Peyer's patch (tissue), 4 donors: Measurements from ENCODE around the gene SLC26A1. TPM values are rescaled to one million over a fixed set of nuclear protein-coding genes. Genes with fewer than 3 reads are reported as not detected.
A peak's percentile ranks its signal among the peaks of the same experiment; 100 is the strongest.

Source experiments
- DNase-seq, 3 donors: peaks; one replicate each; pipeline ENCODE4 v3.0.0-alpha.2; 2017 to 2019
- H3K27ac ChIP-seq, 4 donors: fragments of 200-600 bp; sonication (generic); one replicate each; pipeline ENCODE4 v1.5.1; 2016 to 2019
- H3K27me3 ChIP-seq, 2 donors: fragments of 200-600 bp; sonication (generic); one replicate each; pipeline ENCODE4 v1.5.1; 2019
- H3K36me3 ChIP-seq, 3 donors: fragments of 200-600 bp; sonication (generic); one replicate each; pipeline ENCODE4 v1.5.1; 2016 to 2019
- H3K4me1 ChIP-seq, 4 donors: fragments of 200-600 bp; sonication (generic); one replicate each; pipeline ENCODE4 v1.5.1; 2016 to 2019
- H3K4me3 ChIP-seq, 4 donors: fragments of 200-600 bp; sonication (generic); 1 replicate in 3 of 4; 2 replicates in 1 of 4; pipeline ENCODE4 v1.5.1; 2016 to 2019; ENCODE audit warnings: mild to moderate bottlenecking in 1 of 4
- H3K9me3 ChIP-seq, 4 donors: fragments of 200-600 bp; sonication (generic); one replicate each; pipeline ENCODE4 v1.5.1; 2016 to 2019; ENCODE audit warnings: mild to moderate bottlenecking in 1 of 4
- POLR2A ChIP-seq, 2 donors: fragments of 450-650 bp; IDR thresholded peaks; one replicate each; pipeline ENCODE4 v1.5.1; 2017; ENCODE audit warnings: antibody characterized with exemption in 2 of 2, mild to moderate bottlenecking in 2 of 2, moderate library complexity in 2 of 2
- total RNA-seq, 4 donors: library from RNA; depleted of rRNA; stranded (reverse); fragments of >200 nt; gene quantifications; one replicate each; pipeline ENCODE4 v1.1.0, GENCODE V29; 2016
- TF ChIP-seq, protein P1 (sequence below), 6 experiments: fragments of 450-650 bp in 4 of 6; fragments of 200-600 bp in 2 of 6; sonication (generic) in 1 of 6; IDR thresholded peaks; one replicate each; pipeline ENCODE4 v1.5.1; 2017 to 2019; ENCODE audit warnings: antibody characterized with exemption in 6 of 6, mild to moderate bottlenecking in 3 of 6, moderate library complexity in 1 of 6

The SLC26A1 gene
- total RNA-seq, 4 donors from 2014 or later, result 0.83 to 35.7 (median 24.3) TPM

DNA sequence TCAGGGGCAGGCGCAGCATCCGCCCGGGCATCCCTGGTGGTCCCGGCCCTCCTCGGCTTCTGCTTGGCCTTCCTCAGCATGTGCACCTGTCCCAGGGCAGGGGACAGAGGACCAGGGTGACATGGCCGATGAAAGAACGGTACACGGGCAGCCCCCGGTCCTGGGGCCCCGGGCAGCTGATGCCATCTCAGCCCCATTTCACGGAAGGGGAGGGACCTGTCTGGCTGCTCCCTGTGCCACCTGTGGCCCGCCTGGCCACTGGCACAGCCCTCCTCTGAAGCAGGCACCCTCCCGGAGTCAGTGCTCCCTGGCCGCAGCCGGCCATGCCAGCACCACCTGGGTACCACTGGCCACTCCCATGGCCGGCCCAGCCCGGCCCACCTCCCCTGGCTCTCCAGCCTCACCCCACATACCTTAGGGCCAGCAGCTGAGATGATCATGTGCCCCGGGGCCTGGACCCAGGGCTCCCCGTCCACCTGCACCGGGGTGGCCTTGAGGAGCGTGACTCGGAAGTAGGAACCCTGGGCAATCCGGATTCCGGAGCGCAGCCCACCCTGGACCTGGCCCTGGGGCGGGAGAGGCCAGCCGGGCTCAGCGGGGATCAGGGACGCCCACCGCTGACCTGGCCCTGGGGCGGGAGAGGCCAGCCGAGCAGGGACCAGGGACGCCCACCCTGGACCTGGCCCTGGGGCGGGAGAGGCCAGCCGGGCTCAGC lies 32.4 kb downstream of the SLC26A1 start:
- H3K9me3 ChIP-seq, result no peaks in the 10 kb centered on the region
- TF ChIP-seq POLR2A (IDR thresholded peaks at IDR 0.05), result no peak
- TF ChIP-seq, protein P1, sequence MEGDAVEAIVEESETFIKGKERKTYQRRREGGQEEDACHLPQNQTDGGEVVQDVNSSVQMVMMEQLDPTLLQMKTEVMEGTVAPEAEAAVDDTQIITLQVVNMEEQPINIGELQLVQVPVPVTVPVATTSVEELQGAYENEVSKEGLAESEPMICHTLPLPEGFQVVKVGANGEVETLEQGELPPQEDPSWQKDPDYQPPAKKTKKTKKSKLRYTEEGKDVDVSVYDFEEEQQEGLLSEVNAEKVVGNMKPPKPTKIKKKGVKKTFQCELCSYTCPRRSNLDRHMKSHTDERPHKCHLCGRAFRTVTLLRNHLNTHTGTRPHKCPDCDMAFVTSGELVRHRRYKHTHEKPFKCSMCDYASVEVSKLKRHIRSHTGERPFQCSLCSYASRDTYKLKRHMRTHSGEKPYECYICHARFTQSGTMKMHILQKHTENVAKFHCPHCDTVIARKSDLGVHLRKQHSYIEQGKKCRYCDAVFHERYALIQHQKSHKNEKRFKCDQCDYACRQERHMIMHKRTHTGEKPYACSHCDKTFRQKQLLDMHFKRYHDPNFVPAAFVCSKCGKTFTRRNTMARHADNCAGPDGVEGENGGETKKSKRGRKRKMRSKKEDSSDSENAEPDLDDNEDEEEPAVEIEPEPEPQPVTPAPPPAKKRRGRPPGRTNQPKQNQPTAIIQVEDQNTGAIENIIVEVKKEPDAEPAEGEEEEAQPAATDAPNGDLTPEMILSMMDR (IDR thresholded peaks at IDR 0.05), result no peak
- peak in 1 of 3 donors; percentile 40 for DNase-seq
- no peaks in the 10 kb centered on the region for H3K27me3 ChIP-seq
- H3K36me3 ChIP-seq, result peaks cover 0 to 70% (median 0%) of the 10 kb centered on the region in 3 donors
- peaks cover 0 to 12% (median 0%) of the 10 kb centered on the region in 4 donors for H3K4me1 ChIP-seq
- peak overlapping the region in 1 of 4 donors; percentile 87 for H3K27ac ChIP-seq
- H3K4me3 ChIP-seq, result no peak overlapping the region

GRCh38 chr4:960140-960635 lies 33.0 kb downstream of the SLC26A1 start:
- peaks cover 0 to 12% (median 0%) of the 10 kb centered on the region in 4 donors for H3K4me1 ChIP-seq
- H3K36me3 ChIP-seq, result peaks cover 0 to 69% (median 0%) of the 10 kb centered on the region in 3 donors
- no peak overlapping the region for H3K27ac ChIP-seq
- H3K4me3 ChIP-seq, result no peak overlapping the region
- no peak for DNase-seq
- TF ChIP-seq, protein P1 (IDR thresholded peaks at IDR 0.05), result no peak
- no peak for TF ChIP-seq POLR2A (IDR thresholded peaks at IDR 0.05)
- H3K27me3 ChIP-seq, result no peaks in the 10 kb centered on the region
- no peaks in the 10 kb centered on the region for H3K9me3 ChIP-seq

DNA sequence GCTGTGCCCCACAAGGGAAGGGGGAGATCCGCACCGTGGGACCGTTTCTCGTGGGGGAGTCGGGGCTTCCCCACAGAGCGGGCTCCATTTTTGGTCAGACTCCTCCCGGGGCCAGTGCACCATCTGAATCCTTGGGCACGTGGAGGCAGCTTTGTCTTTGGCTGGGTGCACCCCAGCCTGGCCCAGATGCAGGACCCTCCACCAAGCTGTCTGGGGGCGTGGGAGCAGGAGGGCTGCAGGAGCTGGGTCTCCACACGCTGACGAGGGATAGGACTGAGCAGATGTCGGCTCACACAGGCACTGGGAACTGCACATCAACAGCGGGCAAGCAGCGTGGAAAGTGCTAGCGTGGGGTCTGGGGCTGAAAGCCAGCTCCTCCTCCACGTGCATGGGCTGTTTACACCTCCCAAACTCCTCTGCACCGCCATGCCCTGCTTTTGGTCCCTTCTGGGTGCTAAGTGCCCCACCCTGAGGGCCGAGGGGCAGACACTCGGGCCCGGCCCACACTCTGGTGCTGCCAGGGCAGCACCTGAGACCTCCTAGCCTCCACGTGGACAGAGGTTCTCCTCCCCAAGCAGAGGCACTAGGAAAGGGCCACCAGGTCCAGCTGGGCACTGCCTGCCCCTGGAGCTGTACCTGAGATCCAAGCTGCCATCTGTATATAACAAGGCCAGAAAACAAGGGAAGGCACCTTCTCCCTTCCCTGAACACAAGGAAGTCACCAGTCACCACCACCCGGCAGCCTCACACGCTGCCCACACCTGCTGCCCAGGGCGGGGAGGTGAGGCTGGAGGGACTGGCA lies 33.7 kb downstream of the SLC26A1 start:
- DNase-seq, result peak in 1 of 3 donors; percentile 47
- H3K4me1 ChIP-seq, result peaks cover 0 to 12% (median 0%) of the 10 kb centered on the region in 4 donors
- no peaks in the 10 kb centered on the region for H3K27me3 ChIP-seq
- H3K27ac ChIP-seq, result no peak overlapping the region
- no peaks in the 10 kb centered on the region for H3K9me3 ChIP-seq
- peaks cover 0 to 65% (median 0%) of the 10 kb centered on the region in 3 donors for H3K36me3 ChIP-seq
- no peak for TF ChIP-seq POLR2A (IDR thresholded peaks at IDR 0.05)
- TF ChIP-seq, protein P1 (IDR thresholded peaks at IDR 0.05), result no peak
- no peak overlapping the region for H3K4me3 ChIP-seq

GRCh38 chr4:958696-959337 lies 34.4 kb downstream of the SLC26A1 start:
- peak in 1 of 3 donors; percentile 43 for DNase-seq
- TF ChIP-seq POLR2A (IDR thresholded peaks at IDR 0.05), result no peak
- TF ChIP-seq, protein P1 (IDR thresholded peaks at IDR 0.05), result no peak
- peaks cover 0 to 9% (median 0%) of the 10 kb centered on the region in 4 donors for H3K4me1 ChIP-seq
- no peaks in the 10 kb centered on the region for H3K9me3 ChIP-seq
- no peaks in the 10 kb centered on the region for H3K27me3 ChIP-seq
- no peak overlapping the region for H3K4me3 ChIP-seq
- H3K27ac ChIP-seq, result no peak overlapping the region
- peaks cover 0 to 63% (median 0%) of the 10 kb centered on the region in 3 donors for H3K36me3 ChIP-seq

DNA sequence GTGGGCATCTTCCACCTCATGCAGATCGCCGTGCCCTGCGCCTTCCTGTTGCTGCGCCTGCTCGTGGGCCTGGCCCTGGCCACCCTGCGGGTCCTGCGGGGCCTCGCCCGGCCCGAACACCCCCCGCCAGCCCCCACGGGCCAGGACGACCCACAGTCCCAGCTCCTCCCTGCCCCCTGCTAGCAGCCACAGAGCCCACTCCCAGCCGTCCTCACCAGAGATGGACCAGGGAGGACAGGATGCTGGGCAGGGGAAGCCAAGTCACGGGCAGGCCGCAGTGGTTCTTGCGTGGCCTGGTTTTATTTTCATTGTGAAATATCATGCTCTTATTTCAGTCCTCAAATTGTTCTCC lies 34.9 kb downstream of the SLC26A1 start:
- H3K9me3 ChIP-seq, result no peaks in the 10 kb centered on the region
- TF ChIP-seq, protein P1 (IDR thresholded peaks at IDR 0.05), result no peak
- TF ChIP-seq POLR2A (IDR thresholded peaks at IDR 0.05), result no peak
- H3K27ac ChIP-seq, result no peak overlapping the region
- no peaks in the 10 kb centered on the region for H3K27me3 ChIP-seq
- H3K4me1 ChIP-seq, result peaks cover 0 to 5% (median 0%) of the 10 kb centered on the region in 4 donors
- peaks cover 0 to 65% (median 0%) of the 10 kb centered on the region in 3 donors for H3K36me3 ChIP-seq
- H3K4me3 ChIP-seq, result no peak overlapping the region
- no peak for DNase-seq
